NCI-H460 (cell line): ENCODE measurements around the gene PXMP4. TPM values are rescaled to one million over a fixed set of nuclear protein-coding genes. Genes with fewer than 3 reads are reported as not detected.

Experiments used
- DNase-seq: peaks from one replicate; pipeline ENCODE4 v3.0.0-alpha.2; 2016; ENCODE audit warnings: low read depth; ENCODE audit errors: extremely low read depth
- total RNA-seq: library from RNA; depleted of rRNA; stranded (reverse); fragments of >200 nt; shearing (Covaris generic); gene quantifications from 2 replicates; pipeline ENCODE4 v1.2.3, GENCODE V29; 2014

Gene PXMP4
- total RNA-seq, 1 experiment from 2014 or later = 4.5 TPM

DNA sequence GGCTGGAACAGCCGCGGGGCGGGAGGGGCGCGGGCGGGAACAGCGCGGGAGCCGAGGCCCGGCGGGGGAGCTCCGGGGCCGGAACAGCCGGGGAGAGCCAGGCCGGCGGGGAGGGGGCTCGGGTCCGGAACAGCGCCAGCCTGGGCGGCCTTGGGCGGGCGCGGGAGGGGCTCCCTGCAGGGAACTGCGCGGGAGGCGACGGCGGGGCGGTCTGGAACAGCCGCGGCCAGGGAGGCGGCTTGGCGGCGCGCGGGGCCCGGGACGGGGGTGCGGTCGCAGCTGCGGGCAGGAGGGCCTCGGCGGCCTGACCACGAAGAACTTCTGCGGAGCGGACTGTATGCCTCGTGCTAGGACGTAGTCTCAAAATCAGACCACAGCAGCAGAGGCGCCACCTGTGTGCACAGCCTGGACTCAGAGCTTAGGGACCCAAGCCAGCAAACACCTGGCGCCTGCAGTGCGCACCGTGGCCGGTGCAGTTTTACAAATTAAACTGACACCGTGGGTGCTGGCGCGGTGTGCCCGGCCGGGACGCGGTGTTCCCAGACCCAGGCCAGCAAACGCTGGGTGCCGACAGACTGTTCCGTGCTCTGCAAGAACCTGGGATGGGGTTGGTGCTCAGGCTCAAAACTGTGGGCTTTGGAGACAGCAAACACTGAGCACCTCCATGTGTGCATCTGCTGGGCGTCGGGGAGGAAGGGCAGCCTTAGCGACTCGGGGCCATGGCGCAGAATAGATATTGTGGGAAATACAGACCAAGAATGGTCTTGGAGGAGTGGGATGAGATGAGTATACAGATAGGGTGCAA lies 12.3 kb upstream of the PXMP4 start:
- DNase-seq = no peak

DNA sequence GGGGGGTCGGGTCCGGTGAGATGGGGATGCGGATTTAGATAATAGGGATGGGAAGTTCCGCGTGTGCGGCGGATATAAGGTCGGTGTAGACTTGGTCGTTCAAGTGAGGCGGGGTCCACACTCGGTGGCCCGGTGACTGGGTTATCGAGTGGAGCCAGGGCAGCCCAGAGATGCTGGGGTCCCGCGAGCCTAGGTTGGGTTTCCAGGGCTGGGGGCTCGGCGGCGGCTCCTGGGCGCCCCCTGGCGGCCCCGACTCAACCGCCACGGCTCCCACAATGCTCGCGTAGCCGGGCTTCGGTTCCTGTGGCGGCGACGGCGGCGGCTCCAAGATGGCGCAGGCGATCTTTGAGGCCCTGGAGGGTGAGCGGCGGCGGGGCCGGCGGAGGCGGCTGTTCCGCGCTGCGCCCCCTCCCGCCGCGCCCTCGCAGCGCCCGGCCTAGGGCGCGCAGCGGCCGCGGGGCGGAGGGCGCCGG lies 11.6 kb upstream of the PXMP4 start, which contains the start of gene ZNF341:
TSS of gene ZNF341 (plus strand) at position 304 of the 473 bp plus-strand sequence. CDS start at position 330, 26 bp downstream.
- peak; percentile 86 for DNase-seq

DNA sequence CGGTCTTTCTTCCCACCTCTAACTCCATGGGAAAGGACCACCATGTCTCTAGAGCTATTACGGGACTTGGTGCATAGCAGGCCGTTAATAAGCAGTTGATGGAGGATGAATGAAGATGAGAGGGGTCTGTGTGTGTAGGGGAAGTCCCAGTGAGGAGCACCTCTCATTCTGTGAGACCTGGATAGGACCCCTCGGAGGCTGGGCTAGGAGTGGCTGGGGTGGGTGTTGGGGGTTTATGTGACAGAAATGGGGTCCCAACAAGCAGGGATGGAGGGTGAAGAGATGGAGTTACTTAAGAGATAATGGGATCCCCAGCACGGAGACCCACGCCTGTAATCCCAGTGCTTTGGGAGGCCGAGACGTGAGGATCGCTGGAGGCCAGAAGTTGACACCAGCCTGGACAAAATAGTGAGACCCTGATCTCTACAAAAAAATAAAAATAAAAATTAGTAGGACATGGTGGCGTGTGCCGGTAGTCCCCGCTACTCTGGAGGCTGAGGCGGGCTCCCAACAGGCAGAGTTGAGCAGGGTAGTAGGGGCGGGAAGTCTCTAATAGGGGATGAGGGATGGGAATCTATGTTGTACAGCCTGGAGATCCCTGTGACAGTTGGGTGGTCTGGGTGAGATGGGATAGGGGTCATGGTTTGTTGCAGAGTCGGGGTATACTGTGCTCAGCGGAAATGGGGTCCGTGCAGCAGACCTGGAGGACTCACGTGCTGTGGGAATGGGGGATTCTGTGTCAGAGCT lies 11.0 kb upstream of the PXMP4 start:
- no peak for DNase-seq

DNA sequence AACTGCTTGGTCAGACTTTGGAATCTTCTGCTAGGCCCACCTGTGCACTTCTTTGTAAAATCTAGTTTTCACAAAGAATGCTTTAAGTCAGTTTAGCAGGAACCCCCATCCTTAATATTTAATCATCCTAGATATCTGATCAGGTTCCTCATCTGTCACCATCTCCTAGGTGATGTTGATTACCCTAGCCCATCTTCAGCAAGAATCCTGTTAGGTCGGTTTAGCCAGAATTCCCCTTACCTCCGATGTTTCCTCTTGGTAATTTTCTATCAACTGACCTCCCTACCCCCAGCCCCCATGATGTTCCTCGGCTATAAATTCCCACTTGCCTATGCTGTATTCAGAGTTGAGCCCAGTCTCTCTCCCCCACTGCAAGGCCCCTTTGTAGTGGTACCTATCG lies 9.0 kb upstream of the PXMP4 start:
- no peak for DNase-seq

DNA sequence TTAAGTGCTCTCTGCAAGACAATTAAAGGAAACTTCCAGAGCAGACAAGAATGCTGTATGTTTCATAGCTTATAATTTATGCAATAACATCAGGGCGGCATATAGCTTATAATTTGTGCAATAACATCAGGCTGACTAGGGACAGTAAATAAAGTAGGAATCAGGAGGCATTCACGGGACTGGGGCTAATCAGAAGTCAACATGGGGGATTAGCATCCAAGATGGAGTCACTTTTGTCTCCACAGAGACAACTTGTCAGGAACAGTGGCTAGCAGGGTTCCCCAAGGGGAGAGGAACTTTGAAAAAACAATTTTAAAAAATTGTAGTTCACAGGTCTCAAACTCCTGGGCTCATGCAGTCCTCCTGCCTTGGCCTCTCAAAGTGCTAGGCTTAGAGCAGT lies 8.4 kb upstream of the PXMP4 start:
- DNase-seq = no peak

DNA sequence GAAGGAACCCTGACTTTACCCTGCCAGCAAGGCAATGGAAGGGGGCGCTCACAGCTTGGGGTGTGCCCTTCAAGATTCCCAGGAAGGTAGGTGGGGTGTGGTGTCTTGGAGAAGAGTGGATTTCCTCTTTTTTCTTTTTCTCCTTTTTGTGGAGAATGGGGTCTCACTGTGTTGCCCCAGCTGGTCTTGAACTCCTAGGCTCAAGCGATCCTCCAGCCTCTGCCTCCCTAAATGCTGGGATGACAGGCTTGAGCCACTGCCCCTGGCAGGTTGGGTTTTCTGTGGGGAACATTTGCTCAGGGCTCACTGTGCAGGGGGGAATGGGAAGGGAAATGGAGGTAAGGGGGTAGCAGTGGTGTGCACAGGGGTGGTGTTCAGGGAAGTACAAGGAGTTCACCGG lies 7.7 kb upstream of the PXMP4 start:
- DNase-seq = no peak

DNA sequence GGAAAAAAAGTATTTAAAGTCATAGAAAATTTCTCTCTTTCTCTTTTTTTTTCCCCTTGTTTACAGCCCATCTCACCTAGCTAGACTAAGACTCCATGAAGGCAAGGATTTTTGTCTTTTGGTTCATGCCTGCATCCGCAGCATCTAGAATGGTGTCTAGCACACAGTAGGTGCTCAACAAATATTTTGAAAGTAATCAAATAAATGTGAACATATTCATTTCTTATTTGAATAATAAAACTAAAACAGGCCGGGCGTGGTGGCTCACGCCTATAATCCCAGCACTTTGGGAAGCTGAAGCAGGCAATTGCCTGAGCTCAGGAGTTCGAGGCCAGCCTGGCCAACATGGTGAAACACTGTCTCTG lies 7.0 kb upstream of the PXMP4 start:
- no peak for DNase-seq

DNA sequence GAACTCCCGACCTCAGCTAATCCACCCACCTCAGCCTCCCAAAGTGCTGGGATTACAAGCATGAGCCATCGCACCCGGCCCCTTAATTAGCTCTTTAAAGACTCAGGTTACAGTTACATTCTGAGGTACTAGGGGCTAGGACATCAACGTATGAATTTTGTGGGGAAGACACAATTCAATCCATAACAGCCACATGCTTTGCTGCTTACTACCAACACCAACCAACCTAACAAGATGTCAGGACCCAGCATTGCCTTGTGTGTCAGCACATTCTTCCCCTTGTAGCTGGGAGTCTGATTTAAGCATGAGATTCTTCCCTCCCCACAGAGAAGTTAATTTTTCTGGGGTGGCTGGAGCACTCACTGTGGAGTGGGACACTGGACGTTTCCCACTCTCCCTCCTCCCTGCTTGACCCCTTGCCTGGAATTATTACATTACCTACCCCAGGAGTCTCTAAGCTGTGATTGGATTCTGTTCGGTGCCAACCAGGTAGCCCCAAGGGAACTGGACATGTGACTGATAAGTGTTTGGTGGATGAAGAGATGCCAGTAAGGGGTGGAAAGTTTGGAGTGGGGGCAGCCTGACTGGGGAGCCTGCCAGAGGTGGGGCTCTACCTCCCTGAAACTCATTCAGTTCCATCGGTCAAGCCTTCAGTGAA lies 5.6 kb upstream of the PXMP4 start:
- DNase-seq = no peak

DNA sequence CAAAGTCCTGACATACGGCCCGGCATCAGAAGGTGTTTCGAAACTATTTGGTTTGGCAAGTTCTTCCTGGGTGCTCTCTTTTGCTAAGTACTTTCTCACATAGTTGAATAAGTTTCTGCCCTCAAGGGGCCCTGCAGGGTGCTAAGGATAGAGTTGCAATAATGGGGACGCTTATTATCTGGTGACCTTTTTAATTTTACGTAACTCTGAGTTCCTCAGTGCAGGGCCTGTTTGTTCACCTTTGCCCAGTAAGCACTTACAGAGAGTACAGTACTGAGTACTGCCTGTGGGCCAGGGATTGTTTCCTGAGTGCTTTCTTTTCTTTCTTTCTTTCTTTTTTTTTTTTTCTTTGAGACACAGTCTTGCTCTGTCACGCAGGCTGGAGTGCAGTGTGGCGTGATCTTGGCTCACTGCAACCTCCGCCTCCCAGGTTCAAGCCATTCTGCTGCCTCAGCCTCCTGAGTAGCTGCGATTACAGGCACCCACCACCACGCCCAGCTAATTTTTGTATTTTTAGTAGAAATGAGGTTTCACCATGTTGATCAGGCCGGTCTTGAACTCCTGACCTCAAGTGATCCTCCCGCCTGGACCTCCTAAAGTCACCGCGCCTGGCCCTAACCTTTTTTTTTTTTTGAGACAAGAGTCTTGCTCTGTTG lies 4.5 kb upstream of the PXMP4 start:
- peak; percentile 35 for DNase-seq

DNA sequence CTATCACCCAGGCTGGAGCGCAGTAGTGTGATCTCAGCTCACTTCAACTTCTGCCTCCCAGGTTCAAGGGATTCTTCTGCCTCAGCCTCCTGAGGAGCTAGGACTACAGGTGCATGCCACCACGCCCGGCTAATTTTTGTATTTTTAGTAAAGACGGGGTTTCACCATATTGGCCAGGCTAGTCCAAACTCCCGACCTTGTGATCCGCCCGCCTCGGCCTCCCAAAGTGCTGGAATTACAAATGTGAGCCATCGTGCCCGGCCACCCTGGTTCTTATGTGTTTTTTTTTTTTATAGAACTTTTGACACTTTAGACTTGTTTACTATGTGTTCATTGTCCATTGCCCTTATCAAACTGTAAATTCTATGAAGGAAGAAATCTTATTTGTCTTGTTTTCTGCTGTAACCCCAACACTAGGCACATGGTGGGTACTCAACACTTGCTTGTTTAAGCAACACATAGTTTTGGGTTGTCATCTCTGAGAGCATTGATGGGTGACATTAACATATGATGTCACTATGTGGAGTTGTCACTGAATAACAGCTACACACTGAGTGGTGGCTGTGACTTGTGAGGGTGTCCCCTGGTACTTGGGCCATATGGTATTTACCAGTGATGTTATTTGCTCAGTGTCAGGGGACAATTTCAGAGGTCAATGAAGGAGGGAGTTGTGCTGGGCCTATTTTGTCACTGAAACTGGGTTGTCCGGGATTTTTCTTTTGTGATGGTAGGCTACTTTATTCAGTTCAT lies 1.5 kb upstream of the PXMP4 start:
- DNase-seq = no peak

DNA sequence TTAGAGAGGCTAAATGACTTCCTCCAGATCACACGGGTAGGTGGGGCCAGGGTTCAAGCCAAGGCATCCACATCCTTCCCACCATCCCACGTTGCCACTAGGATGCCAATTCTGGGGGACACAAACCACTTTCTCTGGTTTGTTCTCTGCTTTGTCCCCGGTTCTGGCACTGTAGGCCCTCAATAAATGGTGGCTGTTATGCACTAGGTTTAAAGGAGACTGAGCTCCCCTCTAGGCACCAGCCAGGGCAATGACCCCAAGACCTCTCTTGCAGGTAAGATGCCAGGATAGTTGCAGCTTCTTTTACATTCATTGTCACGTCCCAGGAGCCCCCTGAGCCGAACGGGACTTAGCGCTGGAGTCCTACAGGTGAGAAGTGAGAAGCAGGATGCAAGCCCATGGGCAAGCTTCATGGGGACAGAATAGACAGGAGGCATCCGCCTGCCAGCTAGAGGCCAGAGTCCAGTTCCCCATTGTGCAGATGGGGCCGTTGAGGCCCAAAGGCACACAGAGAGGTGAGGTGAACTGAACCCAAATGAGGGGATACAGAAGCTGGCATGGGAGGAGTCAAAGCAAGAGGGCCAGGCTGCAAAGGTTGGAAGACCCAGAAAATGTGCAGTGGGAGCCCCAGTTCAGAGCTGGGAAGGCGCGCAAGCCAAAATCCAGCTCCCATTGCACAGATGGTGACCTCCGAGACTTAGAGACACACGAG lies 677 bp downstream of the PXMP4 start:
- no peak for DNase-seq

DNA sequence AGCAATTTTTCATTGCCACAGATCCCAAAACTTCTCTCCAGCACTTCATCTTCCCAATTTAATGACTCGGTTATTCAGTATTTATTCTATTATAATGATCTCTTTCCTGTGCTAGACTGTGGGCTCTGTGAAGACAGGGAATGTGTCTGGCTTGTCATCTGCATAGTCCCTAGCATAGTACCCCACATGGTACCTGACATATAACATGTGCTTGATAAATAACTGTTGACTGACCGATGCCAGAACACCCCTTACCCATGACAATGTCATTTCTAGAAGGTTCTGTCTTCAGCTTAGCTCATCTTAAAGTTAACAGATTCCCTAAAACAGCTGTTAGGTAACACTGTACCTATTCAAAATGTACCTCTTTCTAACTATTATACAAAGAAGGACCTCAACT lies 3.6 kb downstream of the PXMP4 start:
- DNase-seq = no peak

DNA sequence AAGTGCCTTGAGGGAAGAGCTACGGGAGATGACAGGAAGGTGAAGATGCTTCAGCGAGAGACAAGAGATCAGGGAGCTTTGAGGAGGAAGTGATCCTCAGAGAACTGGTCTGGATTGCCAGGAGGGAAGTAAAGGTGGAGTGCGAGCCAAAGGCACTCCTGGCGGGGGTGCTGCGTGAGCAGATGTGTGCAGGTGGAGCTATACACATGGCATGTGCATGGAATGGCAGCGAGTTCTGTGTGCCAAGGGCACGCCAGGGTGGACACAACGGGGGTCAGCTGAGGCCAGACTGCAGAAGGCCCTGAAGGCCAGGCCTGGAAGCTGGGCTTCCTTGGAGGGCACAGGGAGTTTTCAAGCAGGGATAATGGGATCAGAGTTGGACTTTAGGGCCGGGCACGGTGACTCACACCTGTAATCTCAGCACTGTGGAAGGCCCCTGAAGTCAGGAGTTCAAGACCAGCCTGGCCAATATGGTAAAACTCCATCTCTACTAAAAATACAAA lies 6.2 kb downstream of the PXMP4 start:
- DNase-seq = no peak

DNA sequence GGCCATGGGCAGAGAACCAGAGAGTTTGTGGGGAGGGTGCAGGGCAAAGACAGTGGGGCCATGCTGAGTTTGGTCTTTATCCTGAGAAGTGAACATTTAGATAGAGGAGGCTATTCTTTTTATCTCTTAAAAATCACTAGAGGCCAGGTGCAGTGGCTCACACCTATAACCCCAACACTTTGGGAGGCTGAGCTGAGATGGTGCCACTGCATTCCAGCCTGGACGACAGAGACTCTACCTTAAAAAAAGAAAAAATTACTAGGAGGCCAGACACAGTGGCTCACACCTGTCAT lies 8.7 kb downstream of the PXMP4 start:
- no peak for DNase-seq

DNA sequence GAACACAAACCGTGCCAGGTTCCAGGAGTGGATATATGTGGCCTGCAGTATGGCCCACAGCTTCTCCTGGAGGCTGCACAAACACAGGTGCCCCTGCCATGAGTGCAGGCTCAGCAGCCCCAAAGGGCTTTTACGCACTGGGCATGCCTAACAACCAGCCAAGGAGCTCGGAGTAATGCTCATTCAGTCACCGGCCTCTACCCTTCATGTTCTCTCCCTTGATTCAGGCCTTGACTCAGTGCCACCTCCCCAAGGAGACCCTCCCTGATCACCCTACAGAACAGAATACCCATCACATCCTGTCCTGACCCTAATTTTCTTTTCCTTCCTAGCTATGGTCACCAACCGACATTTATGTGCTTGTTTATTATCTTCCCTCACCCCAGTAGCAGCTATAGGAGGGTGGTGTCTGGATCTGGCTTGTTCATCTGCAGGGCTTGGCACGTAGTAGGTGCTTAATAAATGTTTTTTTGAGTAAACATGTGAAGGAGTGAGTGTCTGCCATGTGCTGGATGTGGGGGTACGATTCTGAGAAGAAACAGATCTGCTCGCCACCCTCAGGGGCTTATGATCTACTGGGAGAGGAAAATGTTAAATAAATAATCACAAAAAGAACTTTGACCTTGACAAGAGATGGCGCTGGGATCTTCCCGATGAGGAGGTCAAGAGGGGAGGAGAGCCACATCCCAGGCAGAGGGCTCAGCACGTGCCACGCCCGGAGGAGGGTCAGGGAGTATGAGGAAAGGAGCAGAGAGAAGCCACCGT lies 9.2 kb downstream of the PXMP4 start:
- DNase-seq = no peak

DNA sequence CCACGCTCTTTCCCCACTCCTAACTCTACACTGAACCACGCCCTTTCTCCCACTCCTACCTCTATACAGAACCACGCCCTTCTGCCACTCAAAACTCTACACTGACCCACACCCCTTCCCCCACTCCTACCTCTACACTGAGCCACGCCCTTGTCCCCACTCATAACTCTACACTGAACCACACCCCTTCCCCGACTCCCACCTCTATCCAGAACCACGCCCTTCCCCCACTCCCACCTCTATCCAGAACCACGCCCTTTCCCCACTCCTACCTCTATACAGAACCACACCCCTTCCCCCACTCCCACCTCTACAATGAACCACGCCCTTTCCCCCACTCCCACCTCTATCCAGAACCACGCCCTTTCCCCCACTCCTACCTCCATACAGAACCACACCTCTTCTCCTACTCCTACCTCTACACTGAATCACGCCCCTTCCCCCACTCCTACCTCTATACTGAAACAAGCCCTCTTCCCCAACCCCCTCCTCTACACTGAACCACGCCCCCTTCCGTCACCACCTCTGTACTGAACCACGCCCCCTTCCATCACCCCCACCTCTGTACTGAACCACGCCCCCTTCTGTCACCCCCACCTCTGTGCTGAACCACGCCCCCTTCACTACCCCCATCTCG lies 10.1 kb downstream of the PXMP4 start:
- no peak for DNase-seq

DNA sequence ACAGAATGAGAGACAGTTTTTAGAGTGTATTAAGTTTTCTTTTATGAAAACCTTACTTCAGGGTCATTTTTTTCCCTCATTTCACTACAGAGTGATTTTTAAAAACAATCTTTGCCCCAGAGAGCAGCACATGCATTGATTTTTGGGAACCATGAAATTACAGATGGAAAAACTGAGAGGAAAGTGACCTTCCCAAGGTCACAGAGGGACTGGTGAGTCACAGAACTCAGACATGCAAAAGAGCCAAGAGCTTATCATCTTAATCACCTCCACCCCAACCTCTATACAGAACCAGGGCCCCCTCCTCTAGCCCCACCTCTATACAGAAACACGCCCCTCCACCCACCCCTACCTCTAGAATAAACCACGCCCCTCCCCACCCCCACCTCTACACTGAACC lies 10.7 kb downstream of the PXMP4 start:
- DNase-seq = no peak

DNA sequence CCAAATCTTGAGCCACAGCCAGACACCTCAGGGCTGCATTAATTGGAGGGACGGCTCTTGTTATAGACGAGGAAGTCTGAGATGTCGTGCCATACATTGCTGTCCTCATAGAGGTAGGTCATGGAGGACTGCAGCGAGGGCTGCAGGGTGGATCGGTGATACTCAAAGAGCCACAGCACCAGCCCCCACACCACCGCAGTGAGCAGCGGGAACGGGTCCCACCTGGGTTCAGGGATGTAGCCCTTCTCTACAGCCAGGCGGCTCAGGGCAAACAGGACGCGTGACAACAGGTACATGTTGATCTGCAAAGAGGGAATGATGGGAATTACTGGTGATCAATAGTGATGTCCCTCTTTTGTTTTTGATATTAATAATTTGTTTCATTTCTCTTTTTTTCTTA lies 12.4 kb downstream of the PXMP4 start:
- DNase-seq = no peak
